Endothelial cell of umbilical vein (primary cell): ENCODE data around the gene RMC1. TPM values are rescaled to one million over a fixed set of nuclear protein-coding genes. Genes with fewer than 3 reads are reported as not detected.

Experiments used
- BruUV-seq: library from RNA; stranded (reverse); fragments of 400-500 nt; replicated peaks from 2 replicates; lab custom pipeline; 2021; lab: Mats Ljungman, UMichigan
- CTCF ChIA-PET: fragments of 300-600, 350-600 bp; sonication (Branson Sonifier 250); formaldehyde crosslinking; loops from one replicate; lab custom pipeline; 2021; ENCODE audit warnings: antibody characterized with exemption, inconsistent platforms; lab: Charles Lee
- POLR2A ChIA-PET: fragments of 300-600, 350-600 bp; sonication (Branson Sonifier 250); formaldehyde crosslinking; loops from one replicate; lab custom pipeline; 2021; ENCODE audit warnings: antibody characterized with exemption, inconsistent platforms; lab: Charles Lee
- DNase-seq: peaks from one replicate; pipeline ENCODE4 v3.0.0-alpha.2; 2011; ENCODE audit warnings: low read depth, low spot score
- FAIRE-seq: peaks from 2 replicates; lab custom pipeline; 2011; peaks lifted over from hg19 to GRCh38; lab: Jason Lieb, UNC
- H2AFZ ChIP-seq: 2 replicates; pipeline ENCODE4 v1.6.0; 2012; ENCODE audit warnings: low read depth, low read length, control low read depth, inconsistent platforms
- H3K27ac ChIP-seq: 2 replicates; pipeline ENCODE4 v1.5.1; 2011; ENCODE audit warnings: low read depth, mild to moderate bottlenecking, control low read depth, low read length, moderate library complexity; ENCODE audit not compliant: insufficient read depth
- H3K27me3 ChIP-seq, 2 experiments: 2 replicates each; pipeline versions ENCODE4 v1.6.0 to v1.6.1; 2011; ENCODE audit warnings: low read length in 2 of 2, mixed read lengths in 1 of 2; ENCODE audit not compliant: control insufficient read depth in 2 of 2, insufficient read depth in 2 of 2
- H3K36me3 ChIP-seq, 2 experiments: 2 replicates in 1 of 2; 3 replicates in 1 of 2; pipeline ENCODE4 v1.5.1; 2011; ENCODE audit warnings: low read length in 2 of 2, mild to moderate bottlenecking in 1 of 2, moderate library complexity in 1 of 2; ENCODE audit not compliant: control insufficient read depth in 2 of 2, insufficient read depth in 2 of 2; ENCODE audit errors: extremely low read depth in 1 of 2
- H3K4me1 ChIP-seq: 3 replicates; pipeline ENCODE4 v1.5.1; 2011; ENCODE audit warnings: mild to moderate bottlenecking, low read length; ENCODE audit not compliant: control insufficient read depth, insufficient read depth; ENCODE audit errors: extremely low read depth
- H3K4me2 ChIP-seq: 2 replicates; pipeline ENCODE4 v1.6.1; 2011; ENCODE audit warnings: low read length, control low read depth, mixed read lengths; ENCODE audit not compliant: insufficient read depth
- H3K4me3 ChIP-seq, 3 experiments: fragments of 200-600 bp in 1 of 3; sonication (generic), shearing (Covaris generic) in 1 of 3; replicated peaks in 1 of 3; 2 replicates each; pipeline ENCODE4 v1.5.1; 2011 to 2016; ENCODE audit warnings: control low read depth in 3 of 3, low read length in 3 of 3, mild to moderate bottlenecking in 2 of 3, inconsistent platforms in 1 of 3, low read depth in 1 of 3, moderate library complexity in 1 of 3; ENCODE audit not compliant: insufficient read depth in 1 of 3
- H3K79me2 ChIP-seq: 2 replicates; pipeline ENCODE4 v1.6.0; 2012; ENCODE audit warnings: low read length, inconsistent platforms; ENCODE audit not compliant: control insufficient read depth, insufficient read depth
- H3K9ac ChIP-seq: replicated peaks from 2 replicates; pipeline ENCODE3; 2011; ENCODE audit warnings: low read length, control low read depth; ENCODE audit not compliant: insufficient read depth; ENCODE audit errors: extremely low read depth
- H3K9me1 ChIP-seq: replicated peaks from 3 replicates; pipeline ENCODE4 v1.6.0; 2011; ENCODE audit warnings: mild to moderate bottlenecking, low read length; ENCODE audit not compliant: control insufficient read depth, insufficient read depth; ENCODE audit errors: extremely low read depth
- H3K9me3 ChIP-seq: replicated peaks from 2 replicates; pipeline ENCODE4 v1.5.1; 2012; ENCODE audit warnings: low read length, inconsistent platforms; ENCODE audit not compliant: control insufficient read depth, insufficient read depth
- H4K20me1 ChIP-seq: replicated peaks from 2 replicates; pipeline ENCODE3; 2011; ENCODE audit warnings: mild to moderate bottlenecking, low read length; ENCODE audit not compliant: control insufficient read depth, insufficient read depth; ENCODE audit errors: extremely low read depth
- FOS ChIP-seq: IDR thresholded peaks from 2 replicates; pipeline ENCODE4 v1.6.1; 2011; ENCODE audit warnings: mild to moderate bottlenecking, low read length, moderate library complexity, borderline replicate concordance; ENCODE audit not compliant: insufficient read depth
- JUN ChIP-seq: IDR thresholded peaks from 2 replicates; pipeline ENCODE4 v1.6.1; 2011; ENCODE audit warnings: borderline replicate concordance, low read depth; ENCODE audit not compliant: insufficient read length, insufficient read depth
- MYC ChIP-seq: IDR thresholded peaks from one replicate; pipeline ENCODE4 v1.6.1; 2011; ENCODE audit warnings: mild to moderate bottlenecking, low read depth, low read length
- POLR2A ChIP-seq: IDR thresholded peaks from 2 replicates; pipeline ENCODE4 v1.6.1; 2012; ENCODE audit warnings: low read depth, mild to moderate bottlenecking, control low read depth, low read length
- POLR2AphosphoS5 ChIP-seq: IDR thresholded peaks from 2 replicates; pipeline ENCODE4 v1.6.1; 2012; ENCODE audit warnings: low read depth, mild to moderate bottlenecking, control low read depth, low read length, moderate library complexity; ENCODE audit not compliant: insufficient read depth
- dilution Hi-C: fragments of 300-500 bp; cut with MboI; formaldehyde crosslinking; loops from one replicate; pipeline ENCODE4 v1.15.0; 2019; ENCODE audit warnings: low sequenced_read_pairs; ENCODE audit not compliant: extremely low pct_ligation_motif_present
- intact Hi-C: fragments of 100-400 bp; cut with micrococcal nuclease; formaldehyde crosslinking; loops from one replicate; pipeline ENCODE4 v1.10.0; 2022
- polyA plus RNA-seq, 4 experiments: library from polyadenylated mRNA; depleted of rRNA in 3 of 4; stranded (reverse) in 3 of 4; unstranded in 1 of 4; fragments of >200 nt; gene quantifications; 2 replicates each; pipeline versions ENCODE4 v1.2.1 to v1.2.3, GENCODE V29; 2011 to 2012; ENCODE audit warnings: missing spikeins in 1 of 4
- total RNA-seq: library from RNA; stranded (reverse); gene quantifications from 2 replicates; pipeline ENCODE4 v1.2.3, GENCODE V29; 2021
- TF ChIP-seq, protein P1 (sequence below): IDR thresholded peaks from 2 replicates; pipeline ENCODE4 v1.6.1; 2011; ENCODE audit not compliant: insufficient read depth, insufficient read length
- TF ChIP-seq, protein P2 (sequence below), 2 donors: IDR thresholded peaks; 1 replicate in 1 of 2; 2 replicates in 1 of 2; pipeline ENCODE4 v1.5.1; 2011; ENCODE audit warnings: low read length in 2 of 2, mild to moderate bottlenecking in 2 of 2, moderate library complexity in 2 of 2, control low read depth in 1 of 2, inconsistent platforms in 1 of 2, low read depth in 1 of 2; ENCODE audit not compliant: insufficient read depth in 1 of 2; ENCODE audit errors: extremely low read depth in 1 of 2

The RMC1 gene
- total and polyA plus RNA-seq, 2 donors (not counting 3 experiments of a cell fraction or from before 2014, with no cell fraction given), result 26.2 to 29.7 TPM

DNA sequence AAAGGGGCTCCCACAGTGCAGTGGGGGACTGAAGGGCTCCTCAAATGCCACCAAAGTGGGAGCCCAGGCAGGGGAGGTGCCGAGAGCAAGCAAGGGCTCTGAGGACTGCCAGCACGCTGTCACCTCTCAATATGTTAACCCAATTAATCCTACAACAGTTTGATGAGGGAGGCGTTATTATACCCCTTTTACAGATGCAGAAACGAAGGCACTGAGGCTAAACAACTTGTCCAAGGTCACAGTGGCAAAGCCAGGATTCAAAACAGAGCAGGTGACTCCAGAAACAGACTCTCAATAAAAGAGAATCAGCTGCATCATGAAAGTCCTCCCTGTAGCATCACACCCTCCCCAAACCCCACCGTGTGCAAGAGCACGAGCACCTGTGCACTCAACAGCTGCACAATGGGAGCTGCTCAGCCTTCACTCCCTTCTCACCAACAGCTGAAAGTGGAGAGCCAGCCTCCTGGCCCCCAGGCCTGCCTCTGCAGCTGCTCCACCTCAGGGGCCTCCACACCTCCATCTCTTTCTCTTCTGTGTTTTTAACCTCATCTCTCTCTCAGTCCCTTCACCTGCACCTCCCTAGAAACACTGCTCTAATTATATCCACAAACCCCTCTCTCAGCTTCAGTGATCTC lies 74.9 kb downstream of the RMC1 start:
- H3K4me2 ChIP-seq, result no peak overlapping the region
- H3K79me2 ChIP-seq, result peaks cover 62% of the 10 kb centered on the region
- BruUV-seq, result no TSS peak
- peaks cover 12% of the 10 kb centered on the region for H3K4me1 ChIP-seq
- H3K9ac ChIP-seq, result no peak overlapping the region
- no peak for DNase-seq
- H3K9me1 ChIP-seq, result no peaks in the 10 kb centered on the region
- H2AFZ ChIP-seq, result no peak overlapping the region
- H4K20me1 ChIP-seq, result peaks cover 5% of the 10 kb centered on the region
- dilution Hi-C loops (no loop called here), intact Hi-C loops (no loop called here)
- no peaks in the 10 kb centered on the region for H3K27me3 ChIP-seq
- H3K27ac ChIP-seq, result no peak overlapping the region
- ChIA-PET CTCF (interaction anchor here (1.5 to 2.8 kb wide), 2 partner anchors 36 to 126 kb away, joined by 3 to 10 read pairs; no protein-coding TSS in a partner anchor), POLR2A (no interaction called here)
- TF ChIP-seq, protein P1, sequence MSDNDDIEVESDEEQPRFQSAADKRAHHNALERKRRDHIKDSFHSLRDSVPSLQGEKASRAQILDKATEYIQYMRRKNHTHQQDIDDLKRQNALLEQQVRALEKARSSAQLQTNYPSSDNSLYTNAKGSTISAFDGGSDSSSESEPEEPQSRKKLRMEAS, result no peak
- TF ChIP-seq, protein P2, sequence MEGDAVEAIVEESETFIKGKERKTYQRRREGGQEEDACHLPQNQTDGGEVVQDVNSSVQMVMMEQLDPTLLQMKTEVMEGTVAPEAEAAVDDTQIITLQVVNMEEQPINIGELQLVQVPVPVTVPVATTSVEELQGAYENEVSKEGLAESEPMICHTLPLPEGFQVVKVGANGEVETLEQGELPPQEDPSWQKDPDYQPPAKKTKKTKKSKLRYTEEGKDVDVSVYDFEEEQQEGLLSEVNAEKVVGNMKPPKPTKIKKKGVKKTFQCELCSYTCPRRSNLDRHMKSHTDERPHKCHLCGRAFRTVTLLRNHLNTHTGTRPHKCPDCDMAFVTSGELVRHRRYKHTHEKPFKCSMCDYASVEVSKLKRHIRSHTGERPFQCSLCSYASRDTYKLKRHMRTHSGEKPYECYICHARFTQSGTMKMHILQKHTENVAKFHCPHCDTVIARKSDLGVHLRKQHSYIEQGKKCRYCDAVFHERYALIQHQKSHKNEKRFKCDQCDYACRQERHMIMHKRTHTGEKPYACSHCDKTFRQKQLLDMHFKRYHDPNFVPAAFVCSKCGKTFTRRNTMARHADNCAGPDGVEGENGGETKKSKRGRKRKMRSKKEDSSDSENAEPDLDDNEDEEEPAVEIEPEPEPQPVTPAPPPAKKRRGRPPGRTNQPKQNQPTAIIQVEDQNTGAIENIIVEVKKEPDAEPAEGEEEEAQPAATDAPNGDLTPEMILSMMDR (IDR thresholded peaks at IDR 0.05; ENCODE audit: extremely low read depth in 1 of 2, insufficient read depth in 1 of 2, low read depth in 1 of 2, low read length in 2 of 2), result no peak
- TF ChIP-seq FOS, result no peak
- TF ChIP-seq JUN, result no peak
- TF ChIP-seq MYC, result no peak
- no peak for TF ChIP-seq POLR2A
- TF ChIP-seq POLR2AphosphoS5, result no peak
- no peak overlapping the region for H3K4me3 ChIP-seq
- no peaks in the 10 kb centered on the region for H3K36me3 ChIP-seq
- FAIRE-seq, result no peak
- no peaks in the 10 kb centered on the region for H3K9me3 ChIP-seq
